Hepatic stellate cell (primary cell): ENCODE results near the gene KHNYN.
"Not testable (repeated sequence)": the region's sequence is repeated elsewhere in the genome, so short reads cannot be mapped to it uniquely, and the experiment has no call there.

Source experiments
- DNase-seq: peaks from one replicate; pipeline ENCODE4 v3.0.0; 2011; ENCODE audit warnings: low spot score

Gene KHNYN

GRCh38 chr14:24429395-24430142, at the start of gene KHNYN, which contains the start of gene CBLN3:
Gene KHNYN, plus strand, starts transcription at chr14:24429954. Its CDS starts 777 bp downstream, at chr14:24430731.
Gene CBLN3, minus strand, starts transcription at chr14:24429668. Its CDS starts 614 bp downstream, at chr14:24429054.
- DNase-seq: peak; percentile 98

DNA sequence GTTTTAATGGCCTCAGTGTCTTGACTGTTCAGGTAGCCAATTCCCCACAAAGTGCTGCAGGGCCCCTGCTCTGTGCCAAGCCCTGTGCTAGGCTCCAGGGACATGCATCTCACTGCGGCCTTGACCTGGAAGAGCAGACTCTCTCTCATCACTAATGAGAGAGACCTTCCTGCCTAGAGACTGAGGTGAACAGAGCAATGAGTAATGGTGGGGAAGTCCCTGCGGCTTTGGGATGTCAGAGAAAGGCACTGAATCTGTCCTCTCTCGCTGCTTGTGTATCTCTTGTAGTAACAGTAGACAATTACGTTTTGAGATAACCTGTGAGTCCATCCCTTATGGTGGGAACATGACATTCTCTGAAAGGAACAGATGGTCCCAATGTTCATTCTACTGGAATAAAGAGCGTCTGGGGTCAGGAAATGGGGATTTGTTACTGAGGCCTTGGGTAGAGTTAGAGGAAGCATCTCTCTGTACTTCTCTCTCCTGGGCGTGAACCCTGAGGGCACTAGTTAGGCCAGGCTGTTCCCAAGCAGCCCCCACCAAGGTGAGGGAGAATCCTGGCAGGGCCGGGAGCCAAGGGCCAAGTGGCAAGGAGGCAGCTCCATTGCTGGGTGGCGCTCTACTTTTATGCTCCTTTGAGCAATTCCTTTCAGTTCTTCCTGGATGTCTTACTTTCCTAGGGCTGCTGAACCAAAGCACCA, 48.2 kb upstream of the KHNYN start:
- DNase-seq: no peak

- DNase-seq: no peak
These were observed 47.7 kb upstream of the KHNYN start for GRCh38 chr14:24382064-24382371.

GRCh38 chr14:24384169-24384568, 45.6 kb upstream of the KHNYN start:
- DNase-seq: no peak

DNA sequence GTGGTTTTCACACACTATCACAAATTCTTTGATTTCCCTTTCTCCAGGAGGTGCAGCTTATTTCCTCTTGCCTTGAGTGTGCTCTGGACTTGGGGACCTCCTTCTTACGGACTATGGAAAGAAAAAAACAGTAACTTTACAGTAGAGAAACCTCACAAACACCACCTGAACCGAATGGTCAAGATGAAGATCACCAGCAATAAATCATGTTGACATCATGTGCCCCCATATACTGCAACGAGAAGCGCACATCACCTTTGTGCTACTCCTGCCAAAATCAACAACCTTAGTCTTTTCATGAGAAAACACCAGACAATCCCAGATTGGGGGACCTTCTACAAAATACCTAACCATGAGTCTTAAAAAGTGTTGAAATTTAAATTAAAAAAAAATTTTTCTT, 44.2 kb upstream of the KHNYN start:
- no peak for DNase-seq

GRCh38 chr14:24387009-24387345, 42.8 kb upstream of the KHNYN start:
- DNase-seq: no peak

GRCh38 chr14:24387579-24387978, 42.2 kb upstream of the KHNYN start:
- DNase-seq: not testable (repeated sequence)

DNA sequence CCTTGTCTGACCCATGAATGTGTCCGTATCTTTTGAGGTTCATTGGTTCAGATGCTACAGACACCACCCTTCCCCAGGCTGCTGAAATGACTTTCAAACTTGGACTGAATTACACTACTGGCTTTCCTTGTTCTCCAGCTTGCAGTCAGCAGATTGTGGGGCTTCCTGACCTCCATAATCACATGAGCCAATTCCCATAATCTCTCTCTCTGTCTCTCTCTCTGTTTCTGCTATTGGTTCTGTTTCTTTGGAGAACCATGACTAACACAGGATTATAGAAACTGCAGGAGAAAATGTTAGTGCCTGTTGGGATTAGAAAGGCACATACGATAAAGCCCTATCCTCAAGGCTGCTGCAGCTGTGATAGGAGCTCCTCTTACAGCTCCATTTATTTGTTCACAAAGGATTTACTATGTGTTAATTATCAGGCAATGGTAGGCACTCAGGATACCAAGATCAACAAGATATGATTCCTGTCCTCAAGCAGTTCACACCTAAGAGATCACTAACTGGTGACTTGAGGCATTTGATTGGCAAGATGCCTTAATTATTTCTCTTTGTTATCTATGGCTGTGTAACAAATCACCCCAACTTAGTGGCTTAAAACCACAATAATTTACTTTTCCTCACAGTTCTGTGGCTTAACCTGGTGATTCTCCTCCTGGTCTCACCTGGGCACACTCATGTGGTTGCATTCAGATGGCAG, 41.1 kb upstream of the KHNYN start:
- no peak for DNase-seq

DNA sequence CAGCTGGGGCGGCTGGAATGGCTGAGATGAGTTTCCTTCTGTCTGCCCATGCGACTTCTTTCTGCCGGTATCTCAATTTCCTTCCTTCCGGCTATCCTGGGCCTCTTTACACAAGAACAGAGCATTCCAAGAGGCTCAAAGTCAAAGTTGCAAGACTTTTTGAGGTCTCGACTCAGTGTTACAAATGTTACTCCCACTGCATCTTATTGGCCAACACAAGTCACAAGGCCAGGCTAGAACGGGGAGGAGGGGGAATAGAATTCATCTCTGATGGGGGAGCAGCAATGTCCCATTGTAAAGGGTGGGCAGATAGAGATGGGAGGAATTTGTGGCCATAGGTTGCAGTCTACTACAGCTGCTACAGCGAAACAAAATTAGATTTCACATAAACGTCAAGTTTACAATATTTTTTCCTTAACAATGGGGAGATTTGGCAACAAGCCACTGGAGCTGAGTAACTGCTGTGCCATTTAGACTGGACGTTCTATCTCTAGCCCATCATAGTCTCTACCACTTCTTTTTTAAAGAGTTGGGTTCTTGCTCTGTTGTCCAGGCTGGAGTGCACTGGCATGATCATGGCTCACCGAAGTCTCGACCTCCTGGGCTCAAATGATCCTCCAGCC, 40.4 kb upstream of the KHNYN start:
- DNase-seq: peak; percentile 50

DNA sequence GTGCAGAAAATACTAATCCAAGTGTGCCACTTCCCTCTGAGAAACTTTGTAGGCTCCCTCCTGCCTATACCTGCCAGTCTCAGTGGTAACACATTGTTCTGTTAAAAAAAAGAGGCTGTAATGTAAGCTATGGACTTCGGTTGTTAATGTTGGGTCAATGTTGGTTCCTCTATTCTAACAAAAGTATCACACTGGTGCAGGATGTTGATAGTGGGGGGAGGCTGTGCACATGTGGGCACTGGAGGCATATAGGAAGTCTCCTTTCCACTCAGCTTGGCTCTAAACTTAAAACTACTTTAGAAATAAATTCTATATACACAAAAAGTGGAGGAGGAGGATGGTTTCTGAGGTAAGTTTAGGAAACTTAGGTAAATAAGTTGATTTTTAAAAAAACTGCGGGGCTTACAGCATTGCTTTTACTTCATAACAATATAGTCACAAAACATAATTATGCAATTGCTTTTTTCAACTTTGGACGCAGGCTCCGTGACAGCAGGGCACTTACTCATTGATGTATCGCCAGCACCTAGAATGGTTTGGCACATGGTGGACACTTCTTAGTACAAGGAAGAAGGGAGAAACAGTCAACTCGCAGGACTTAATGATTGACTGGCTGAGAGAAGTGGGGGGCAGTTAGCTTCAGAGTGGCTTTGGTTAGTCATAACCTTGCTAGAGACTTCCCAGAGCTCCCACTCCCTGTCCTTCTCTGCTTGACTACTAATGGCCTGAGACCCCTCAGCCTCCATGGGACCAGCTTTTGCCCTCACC, 38.9 kb upstream of the KHNYN start:
- DNase-seq: no peak

- DNase-seq: peak; percentile 80
These were observed 37.2 kb upstream of the KHNYN start for GRCh38 chr14:24392325-24393091.

GRCh38 chr14:24394275-24394674, 35.5 kb upstream of the KHNYN start:
- no peak for DNase-seq

DNA sequence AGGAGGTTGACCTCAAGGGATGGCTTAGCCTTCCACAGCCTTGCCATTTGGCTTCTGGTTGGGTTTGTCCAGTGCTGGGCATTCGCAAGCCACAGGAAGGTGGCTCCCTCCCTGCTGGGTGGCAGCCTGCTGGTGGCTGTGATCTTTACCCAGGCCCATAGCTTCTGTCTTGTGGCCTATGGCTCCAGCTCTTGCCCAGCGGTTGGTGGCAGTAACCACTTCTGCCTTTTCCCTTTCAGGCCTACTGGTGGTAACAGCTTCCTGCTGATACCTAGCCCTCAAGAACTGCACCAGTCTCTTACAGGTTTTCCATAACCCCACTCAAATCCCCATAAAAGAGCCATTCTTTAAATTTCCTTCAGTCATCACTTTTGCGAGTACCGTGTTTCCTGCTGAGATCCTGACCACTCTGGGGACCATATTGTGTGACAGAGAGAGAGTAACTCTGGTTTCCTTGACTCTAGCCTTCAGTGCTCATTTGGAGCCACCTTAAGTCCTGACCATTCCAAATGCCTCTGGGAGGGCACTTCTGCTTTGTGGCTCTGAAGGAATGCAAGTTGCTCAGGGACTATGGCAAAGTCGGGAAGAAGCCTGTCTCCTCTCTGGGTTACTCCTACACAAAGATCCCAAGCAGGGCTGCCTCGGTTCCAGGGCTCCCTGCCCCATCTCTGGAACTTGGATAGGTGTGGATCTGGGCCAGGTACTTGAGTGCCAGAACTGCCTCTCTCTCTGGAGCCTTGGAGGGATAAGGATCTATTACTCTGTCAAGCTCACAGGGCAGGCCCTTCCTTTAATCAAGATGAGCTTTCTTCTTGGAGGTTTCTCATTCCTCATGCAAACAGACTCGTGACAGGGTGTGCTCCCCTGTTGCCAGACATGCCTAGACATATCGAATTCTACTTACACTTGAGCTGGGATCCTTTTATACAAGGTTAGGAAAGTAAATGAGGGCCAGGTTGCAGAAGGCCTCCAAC, 33.9 kb upstream of the KHNYN start:
- no peak for DNase-seq

- DNase-seq: no peak
These were observed 32.0 kb upstream of the KHNYN start for GRCh38 chr14:24397639-24398292.

- no peak for DNase-seq
These were observed 31.5 kb upstream of the KHNYN start for GRCh38 chr14:24398293-24398652.

DNA sequence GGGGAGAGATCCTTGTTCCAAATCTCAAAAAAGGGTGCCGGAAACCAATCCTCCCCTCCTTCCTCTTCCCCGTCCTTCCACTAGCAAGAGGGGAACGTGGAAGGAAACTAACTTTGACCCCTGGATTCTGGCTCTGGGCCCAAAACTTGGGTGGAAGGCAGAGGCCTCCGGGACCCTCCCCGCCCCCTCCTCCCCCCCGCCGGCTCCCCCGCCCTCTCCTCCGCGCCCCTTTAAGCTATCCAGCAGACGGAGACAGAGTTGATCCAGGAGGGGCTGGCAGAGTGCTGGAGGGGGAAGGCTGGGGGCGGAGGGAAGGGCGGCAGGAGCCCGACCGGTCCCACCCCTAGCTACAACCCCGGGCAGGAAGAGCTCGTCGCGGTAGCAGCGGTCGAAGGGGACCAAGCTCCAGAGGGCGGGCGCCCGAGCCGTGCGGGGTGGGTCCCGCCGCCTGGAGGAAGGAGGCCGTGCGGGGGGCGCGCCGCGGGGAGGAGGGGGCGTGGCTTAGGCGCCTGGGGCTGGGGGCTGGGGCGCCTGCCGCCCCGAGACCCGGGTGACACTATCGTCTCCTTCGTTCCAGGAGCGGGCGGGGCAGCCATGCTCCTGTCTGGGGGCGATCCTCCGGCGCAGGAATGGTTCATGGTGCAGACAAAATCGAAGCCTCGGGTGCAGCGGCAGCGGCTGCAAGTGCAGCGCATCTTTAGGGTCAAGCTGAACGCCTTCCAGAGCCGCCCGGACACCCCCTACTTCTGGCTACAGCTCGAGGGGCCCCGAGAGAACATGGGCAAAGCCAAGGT, 30.9 kb upstream of the KHNYN start, which contains the start of gene NYNRIN:
NYNRIN (plus strand) TSS at position 351 of the 794 bp plus-strand sequence; CDS start at position 595, 244 bp downstream.
- DNase-seq: peak; percentile 62

DNA sequence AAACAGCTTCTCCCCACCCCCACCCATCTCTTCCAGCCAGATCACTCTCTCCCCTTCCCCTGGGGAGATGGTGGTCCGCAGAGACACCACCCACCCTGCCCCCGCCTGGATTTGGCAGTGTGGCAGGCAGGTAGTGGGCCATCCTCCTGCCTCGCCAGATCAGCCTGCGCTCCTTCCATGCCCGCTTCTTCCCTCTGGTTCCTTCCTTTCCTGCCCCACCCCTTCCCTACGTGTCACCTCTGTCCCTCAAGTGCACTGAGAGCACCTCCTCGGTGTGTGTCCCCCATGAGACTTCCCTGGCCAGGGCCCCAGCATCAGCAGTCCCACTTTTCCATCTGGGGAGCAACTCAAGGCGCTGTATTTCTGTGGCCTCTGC, 30.3 kb upstream of the KHNYN start:
- DNase-seq: no peak

DNA sequence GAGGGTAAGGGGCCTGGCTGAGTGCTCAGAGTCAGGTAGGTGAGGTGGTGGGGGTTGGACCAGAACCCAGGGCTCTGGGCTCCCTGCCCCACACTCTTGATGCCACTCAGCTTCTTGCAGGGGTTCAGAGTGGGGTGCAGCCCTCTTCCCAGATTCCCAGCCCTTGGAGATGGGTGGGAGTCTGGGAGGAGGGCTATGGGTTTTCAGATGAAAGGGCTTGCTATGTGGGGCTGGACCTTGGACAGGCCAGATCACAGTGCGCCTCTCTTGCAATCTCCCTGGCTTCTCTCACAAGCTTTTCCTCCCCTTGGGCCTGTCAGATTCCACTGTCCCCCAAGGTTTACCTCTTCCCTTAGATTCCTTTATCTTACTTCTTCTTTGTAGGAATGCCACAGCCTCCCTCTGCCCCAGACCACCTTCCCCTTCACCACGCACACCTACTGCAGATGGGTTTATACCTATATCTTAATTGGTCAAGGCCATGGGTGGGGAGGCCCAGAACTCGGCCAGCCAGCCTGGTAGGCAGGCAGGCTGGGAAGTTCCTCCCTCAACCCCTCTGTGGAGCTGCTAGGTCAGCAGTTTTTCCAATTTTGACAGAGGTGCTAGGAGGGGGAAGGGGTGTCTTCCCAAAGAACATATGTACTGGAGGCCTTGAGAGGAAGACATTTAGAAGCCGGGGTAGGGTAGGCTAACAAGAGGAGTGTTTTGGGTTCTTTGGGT, 29.6 kb upstream of the KHNYN start:
- DNase-seq: no peak
